Duodenal mucosa (tissue), 2 donors: ENCODE data around the gene GNB5.
"Not testable (repeated sequence)": the region's sequence is repeated elsewhere in the genome, so short reads cannot be mapped to it uniquely, and the experiment has no call there.

Experiments used
- H3K27ac ChIP-seq: one replicate; pipeline ENCODE4 v1.7.0; 2013; ENCODE audit warnings: low read depth, low read length
- H3K27me3 ChIP-seq, 2 donors: one replicate each; pipeline ENCODE4 v1.7.0; 2013; ENCODE audit warnings: low read length in 2 of 2, control low read depth in 1 of 2; ENCODE audit not compliant: insufficient read depth in 2 of 2, control insufficient read depth in 1 of 2
- H3K36me3 ChIP-seq, 2 donors: one replicate each; pipeline ENCODE4 v1.7.0; 2013; ENCODE audit warnings: low read length in 2 of 2, control low read depth in 1 of 2; ENCODE audit not compliant: insufficient read depth in 2 of 2, control insufficient read depth in 1 of 2
- H3K4me1 ChIP-seq, 2 donors: one replicate each; pipeline ENCODE4 v1.7.0; 2013; ENCODE audit warnings: low read length in 2 of 2, control low read depth in 1 of 2; ENCODE audit not compliant: insufficient read depth in 2 of 2, control insufficient read depth in 1 of 2
- H3K4me3 ChIP-seq, 2 donors: one replicate each; pipeline ENCODE4 v1.7.0; 2013; ENCODE audit warnings: low read length in 2 of 2, low read depth in 1 of 2
- H3K9ac ChIP-seq, 2 donors: one replicate each; pipeline ENCODE4 v1.7.0; 2013; ENCODE audit warnings: low read length in 2 of 2, low read depth in 1 of 2
- H3K9me3 ChIP-seq, 2 donors: one replicate each; pipeline ENCODE4 v1.7.0; 2013; ENCODE audit warnings: low read length in 2 of 2, control low read depth in 1 of 2; ENCODE audit not compliant: control insufficient read depth in 1 of 2

The GNB5 gene

DNA sequence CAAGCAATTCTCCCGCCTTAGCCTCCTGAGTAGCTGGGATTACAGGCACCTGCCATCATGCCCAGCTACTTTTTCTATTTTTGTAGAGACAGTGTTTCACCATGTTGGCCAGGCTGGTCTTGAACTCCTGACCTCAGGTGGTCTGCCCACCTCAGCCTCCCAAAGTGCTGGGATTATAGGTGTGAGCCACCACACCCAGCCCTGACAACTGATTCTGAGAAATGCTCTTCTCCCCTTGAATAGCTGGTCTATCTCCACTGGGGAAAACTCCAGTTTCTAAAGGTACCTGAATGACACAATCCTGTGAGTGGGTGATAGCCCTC is 108.2 kb downstream of the GNB5 start:
- peaks cover 5 to 11% of the 10 kb centered on the region in 2 donors for H3K4me1 ChIP-seq
- not testable (repeated sequence) for H3K27me3 ChIP-seq, H3K36me3 ChIP-seq, H3K9ac ChIP-seq, H3K4me3 ChIP-seq, H3K27ac ChIP-seq
- peaks cover 10 to 12% of the 10 kb centered on the region in 2 donors for H3K9me3 ChIP-seq

DNA sequence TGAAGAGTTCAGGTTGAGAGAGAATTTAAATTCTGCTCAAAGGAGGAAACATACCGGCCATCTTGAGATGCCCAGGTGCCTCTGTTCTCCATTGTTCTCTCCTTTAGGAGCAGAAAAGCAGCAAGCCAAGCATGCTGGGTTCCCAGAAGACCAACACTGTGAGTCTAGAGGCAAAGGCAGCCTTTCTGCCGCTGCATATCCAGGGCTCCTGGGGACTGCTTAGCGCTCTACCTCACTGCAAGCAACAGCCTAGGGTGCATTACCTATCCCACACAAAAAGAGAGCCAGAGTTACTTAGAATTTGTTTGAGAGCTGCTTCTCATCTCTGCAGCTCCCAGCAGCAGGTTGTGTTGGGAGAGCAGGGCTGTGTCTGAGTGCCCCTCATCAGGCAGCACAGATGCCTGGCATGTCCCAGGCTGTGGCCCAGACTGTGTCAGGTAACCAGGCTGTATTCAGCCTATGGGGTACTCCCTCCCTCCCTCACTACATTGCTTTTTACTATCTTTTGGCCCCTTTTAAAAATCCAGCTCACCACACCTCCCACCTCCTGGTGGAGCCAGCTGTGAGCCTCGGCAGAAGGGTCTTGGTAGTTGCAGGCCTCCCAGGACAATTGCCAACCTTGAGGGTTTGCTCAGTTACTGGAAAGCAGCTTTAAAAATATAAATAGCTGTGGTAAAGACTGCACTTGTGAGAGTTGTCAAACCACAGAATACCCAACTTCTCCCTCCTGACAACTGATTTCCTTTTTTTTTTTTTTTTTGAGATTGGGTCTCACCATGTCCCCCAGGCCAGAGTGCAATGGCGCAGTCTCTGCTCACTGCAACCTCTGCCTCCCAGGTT is 108.8 kb downstream of the GNB5 start:
- Histone ChIP-seq H3K27me3 (no peaks in the 10 kb centered on the region), H3K9me3 (peaks cover 10 to 12% of the 10 kb centered on the region in 2 donors), H3K27ac (no peak overlapping the region), H3K9ac (no peak overlapping the region), H3K4me3 (no peak overlapping the region), H3K4me1 (peaks cover 5 to 11% of the 10 kb centered on the region in 2 donors), H3K36me3 (no peaks in the 10 kb centered on the region)

GRCh38 chr15:52080706-52081392 is 110.3 kb downstream of the GNB5 start:
- Histone ChIP-seq H3K9me3 (no peaks in the 10 kb centered on the region), H3K27ac (no peak overlapping the region), H3K4me3 (no peak overlapping the region), H3K4me1 (peaks cover 5 to 18% of the 10 kb centered on the region in 2 donors), H3K9ac (no peak overlapping the region), H3K27me3 (no peaks in the 10 kb centered on the region), H3K36me3 (no peaks in the 10 kb centered on the region)

GRCh38 chr15:52080031-52080430 is 111.2 kb downstream of the GNB5 start:
- Histone ChIP-seq H3K4me1 (peaks cover 5 to 18% of the 10 kb centered on the region in 2 donors), H3K9me3 (no peaks in the 10 kb centered on the region)

GRCh38 chr15:52078876-52079700 is 112.1 kb downstream of the GNB5 start:
- H3K9me3 ChIP-seq: no peaks in the 10 kb centered on the region
- H3K4me3 ChIP-seq: no peak overlapping the region
- H3K4me1 ChIP-seq: peaks cover 5 to 18% of the 10 kb centered on the region in 2 donors
- no peak overlapping the region for H3K9ac ChIP-seq
- no peaks in the 10 kb centered on the region for H3K27me3 ChIP-seq
- no peak overlapping the region for H3K27ac ChIP-seq
- no peaks in the 10 kb centered on the region for H3K36me3 ChIP-seq

More at GRCh38 chr15:52080031-52080430, 111.2 kb downstream of the GNB5 start:
- Histone ChIP-seq H3K4me3 (no peak overlapping the region), H3K36me3 (no peaks in the 10 kb centered on the region), H3K27ac (no peak overlapping the region), H3K9ac (no peak overlapping the region), H3K27me3 (no peaks in the 10 kb centered on the region)

GRCh38 chr15:52078197-52078875 is 112.9 kb downstream of the GNB5 start:
- H3K9ac ChIP-seq: no peak overlapping the region
- H3K27me3 ChIP-seq: no peaks in the 10 kb centered on the region
- no peak overlapping the region for H3K27ac ChIP-seq
- no peaks in the 10 kb centered on the region for H3K36me3 ChIP-seq
- H3K4me3 ChIP-seq: no peak overlapping the region
- H3K9me3 ChIP-seq: no peaks in the 10 kb centered on the region
- H3K4me1 ChIP-seq: peaks cover 5 to 18% of the 10 kb centered on the region in 2 donors

GRCh38 chr15:52076889-52077781 is 114.1 kb downstream of the GNB5 start:
- no peaks in the 10 kb centered on the region for H3K27me3 ChIP-seq
- no peak overlapping the region for H3K4me3 ChIP-seq
- no peaks in the 10 kb centered on the region for H3K9me3 ChIP-seq
- H3K4me1 ChIP-seq: peaks cover under 1 to 15% of the 10 kb centered on the region in 2 donors
- no peaks in the 10 kb centered on the region for H3K36me3 ChIP-seq
- no peak overlapping the region for H3K9ac ChIP-seq
- no peak overlapping the region for H3K27ac ChIP-seq

DNA sequence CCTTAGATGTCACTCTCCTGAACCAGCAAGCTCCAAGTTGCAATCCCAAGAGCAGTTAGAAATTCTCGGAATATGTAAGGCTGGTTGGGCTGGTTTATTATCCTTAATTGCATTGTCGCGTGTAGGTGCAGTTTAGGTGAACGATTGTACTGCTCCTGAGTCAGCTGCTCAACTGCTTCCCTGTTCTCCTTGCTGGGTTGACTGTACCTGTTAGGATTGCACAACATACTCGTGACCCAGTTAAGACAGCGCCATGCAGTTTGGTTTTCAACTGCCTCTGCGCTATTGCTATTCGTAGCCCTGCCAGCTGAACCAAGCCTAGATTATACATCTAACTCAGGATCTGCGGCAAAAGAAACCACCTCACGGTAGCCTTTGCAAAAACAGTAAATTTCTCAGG is 119.6 kb downstream of the GNB5 start:
- Histone ChIP-seq H3K4me3 (no peak overlapping the region), H3K27me3 (no peaks in the 10 kb centered on the region), H3K27ac (no peak overlapping the region)

DNA sequence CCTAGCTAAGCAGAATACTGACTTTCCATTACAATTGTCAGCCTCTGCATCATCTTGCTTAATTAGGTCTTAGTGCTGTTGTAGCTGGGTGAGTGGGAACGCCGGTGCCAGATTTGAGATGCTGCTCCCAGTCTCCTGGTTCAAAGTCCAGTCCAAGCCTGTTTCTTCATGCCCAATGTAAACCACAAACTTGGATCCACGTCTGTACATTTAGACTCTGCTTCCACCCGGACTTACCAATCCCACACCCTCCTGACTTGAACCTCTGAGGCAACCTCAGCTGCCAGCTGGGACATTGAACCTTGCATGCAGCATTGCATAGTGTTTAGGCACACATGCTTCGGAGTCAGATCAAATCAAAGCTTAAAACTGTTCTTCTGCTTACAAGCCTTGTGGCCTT is 121.6 kb downstream of the GNB5 start:
- no peaks in the 10 kb centered on the region for H3K36me3 ChIP-seq
- H3K4me3 ChIP-seq: no peak overlapping the region
- no peak overlapping the region for H3K27ac ChIP-seq
- H3K27me3 ChIP-seq: no peaks in the 10 kb centered on the region
- no peaks in the 10 kb centered on the region for H3K9me3 ChIP-seq
- no peak overlapping the region for H3K9ac ChIP-seq
- peaks cover 35 to 43% of the 10 kb centered on the region in 2 donors for H3K4me1 ChIP-seq

More for the DNA sequence above, 119.6 kb downstream of the GNB5 start:
- H3K9me3 ChIP-seq: no peaks in the 10 kb centered on the region
- H3K36me3 ChIP-seq: no peaks in the 10 kb centered on the region
- no peak overlapping the region for H3K9ac ChIP-seq
- H3K4me1 ChIP-seq: peaks cover 35 to 42% of the 10 kb centered on the region in 2 donors
